ENCODE measurements around the gene EIF2AK2. TPM values are rescaled to one million over a fixed set of nuclear protein-coding genes. Genes with fewer than 3 reads are reported as not detected.

EIF2AK2 gene
- total RNA-seq, 3 donors from 2014 or later = 22.3 to 33.2 (median 23.5) TPM

- DNase-seq (ENCODE audit: low spot score in 2 of 2) = no peak
- Histone ChIP-seq H3K9me3 (no peaks in the 10 kb centered on the region), H3K4me3 (no peak overlapping the region), H3K27ac (no peak overlapping the region), H3K27me3 (no peaks in the 10 kb centered on the region), H3K4me1 (no peaks in the 10 kb centered on the region), H3K36me3 (no peaks in the 10 kb centered on the region)
- no peak for TF ChIP-seq POLR2AphosphoS5 (IDR thresholded peaks at IDR 0.05)
- TF ChIP-seq, protein P1, sequence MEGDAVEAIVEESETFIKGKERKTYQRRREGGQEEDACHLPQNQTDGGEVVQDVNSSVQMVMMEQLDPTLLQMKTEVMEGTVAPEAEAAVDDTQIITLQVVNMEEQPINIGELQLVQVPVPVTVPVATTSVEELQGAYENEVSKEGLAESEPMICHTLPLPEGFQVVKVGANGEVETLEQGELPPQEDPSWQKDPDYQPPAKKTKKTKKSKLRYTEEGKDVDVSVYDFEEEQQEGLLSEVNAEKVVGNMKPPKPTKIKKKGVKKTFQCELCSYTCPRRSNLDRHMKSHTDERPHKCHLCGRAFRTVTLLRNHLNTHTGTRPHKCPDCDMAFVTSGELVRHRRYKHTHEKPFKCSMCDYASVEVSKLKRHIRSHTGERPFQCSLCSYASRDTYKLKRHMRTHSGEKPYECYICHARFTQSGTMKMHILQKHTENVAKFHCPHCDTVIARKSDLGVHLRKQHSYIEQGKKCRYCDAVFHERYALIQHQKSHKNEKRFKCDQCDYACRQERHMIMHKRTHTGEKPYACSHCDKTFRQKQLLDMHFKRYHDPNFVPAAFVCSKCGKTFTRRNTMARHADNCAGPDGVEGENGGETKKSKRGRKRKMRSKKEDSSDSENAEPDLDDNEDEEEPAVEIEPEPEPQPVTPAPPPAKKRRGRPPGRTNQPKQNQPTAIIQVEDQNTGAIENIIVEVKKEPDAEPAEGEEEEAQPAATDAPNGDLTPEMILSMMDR (IDR thresholded peaks at IDR 0.05) = no peak
- TF ChIP-seq POLR2A (IDR thresholded peaks at IDR 0.05) = no peak
- intact Hi-C loops (cut with DNase I; ENCODE audit: low total_unique reads) = no loop called here
These were observed 25.2 kb upstream of the EIF2AK2 start for GRCh38 chr2:37181726-37182684.

- H3K4me1 ChIP-seq = no peaks in the 10 kb centered on the region
- DNase-seq (ENCODE audit: low spot score in 2 of 2) = no peak
- intact Hi-C loops (cut with DNase I; ENCODE audit: low total_unique reads) = no loop called here
- TF ChIP-seq, protein P1 (IDR thresholded peaks at IDR 0.05) = no peak
- TF ChIP-seq POLR2A (IDR thresholded peaks at IDR 0.05) (no peak), POLR2AphosphoS5 (IDR thresholded peaks at IDR 0.05) (no peak)
- no peaks in the 10 kb centered on the region for H3K9me3 ChIP-seq
- H3K36me3 ChIP-seq = no peaks in the 10 kb centered on the region
- no peaks in the 10 kb centered on the region for H3K27me3 ChIP-seq
- H3K4me3 ChIP-seq = no peak overlapping the region
- peak overlapping the region; percentile 1 to 50 for H3K27ac ChIP-seq
These were observed 23.9 kb upstream of the EIF2AK2 start for GRCh38 chr2:37180640-37181039.

DNA sequence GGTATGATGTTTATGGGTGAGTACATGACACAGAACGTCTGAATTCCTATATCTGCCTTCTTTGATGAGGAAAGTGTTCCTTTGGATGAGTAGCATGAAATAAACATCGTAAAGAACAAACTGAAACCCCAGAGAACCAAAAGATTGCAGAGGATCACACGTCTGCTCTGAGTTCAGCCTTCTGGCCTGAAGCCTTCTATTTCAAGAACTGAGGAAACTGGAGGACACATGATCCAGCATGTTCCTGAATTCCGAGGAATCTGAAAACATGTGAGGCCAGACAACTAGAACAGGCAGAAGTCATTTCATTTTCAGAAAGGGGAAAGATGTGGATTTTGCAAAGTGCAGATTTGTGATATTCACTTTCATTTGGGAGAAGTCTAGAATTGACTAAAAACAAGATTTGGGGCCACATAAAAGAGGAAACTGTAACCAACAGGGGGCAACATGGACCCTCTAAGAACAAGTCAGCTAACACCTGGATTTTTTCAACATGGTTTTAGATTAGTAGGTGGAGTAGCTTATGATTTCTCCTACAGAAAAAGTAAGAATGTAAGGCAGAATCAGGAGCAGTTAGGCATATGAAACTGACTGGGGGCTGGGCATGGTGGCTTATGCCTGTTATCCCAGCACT is 23.3 kb upstream of the EIF2AK2 start:
- DNase-seq (ENCODE audit: low spot score in 2 of 2) = no peak
- H3K9me3 ChIP-seq = no peaks in the 10 kb centered on the region
- peak overlapping the region; percentile 1 to 69 for H3K27ac ChIP-seq
- no peak overlapping the region for H3K4me3 ChIP-seq
- H3K27me3 ChIP-seq = no peaks in the 10 kb centered on the region
- no peak for TF ChIP-seq POLR2AphosphoS5 (IDR thresholded peaks at IDR 0.05)
- TF ChIP-seq POLR2A (IDR thresholded peaks at IDR 0.05) = no peak
- TF ChIP-seq, protein P1 (IDR thresholded peaks at IDR 0.05) = no peak
- no peaks in the 10 kb centered on the region for H3K36me3 ChIP-seq
- no peaks in the 10 kb centered on the region for H3K4me1 ChIP-seq
- intact Hi-C loops (cut with DNase I; ENCODE audit: low total_unique reads) = no loop called here

DNA sequence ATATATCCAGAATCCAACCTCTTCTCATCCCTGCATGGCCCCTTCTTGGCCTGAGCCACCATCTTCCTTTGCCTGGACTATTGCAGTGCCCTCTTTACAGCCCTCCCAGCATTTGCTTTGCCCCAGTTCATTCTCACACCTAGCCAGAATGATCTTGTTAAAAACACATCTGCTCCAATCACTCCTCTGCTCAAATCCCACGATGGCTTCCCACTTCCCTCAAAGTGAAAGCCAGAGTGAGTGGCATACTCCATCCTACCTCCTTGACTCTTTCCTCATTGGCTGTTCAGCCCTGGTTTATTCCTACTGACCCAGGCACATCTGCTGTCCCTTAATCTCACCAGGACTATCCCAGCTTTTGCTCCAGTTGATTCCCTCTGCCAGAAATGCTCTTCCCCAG is 17.0 kb upstream of the EIF2AK2 start:
- Histone ChIP-seq H3K36me3 (no peaks in the 10 kb centered on the region), H3K4me3 (no peak overlapping the region), H3K9me3 (no peaks in the 10 kb centered on the region), H3K4me1 (no peaks in the 10 kb centered on the region), H3K27me3 (no peaks in the 10 kb centered on the region), H3K27ac (no peak overlapping the region)
- DNase-seq (ENCODE audit: low spot score in 2 of 2) = no peak
- intact Hi-C loops (cut with DNase I; ENCODE audit: low total_unique reads) = no loop called here
- no peak for TF ChIP-seq POLR2A (IDR thresholded peaks at IDR 0.05)

DNA sequence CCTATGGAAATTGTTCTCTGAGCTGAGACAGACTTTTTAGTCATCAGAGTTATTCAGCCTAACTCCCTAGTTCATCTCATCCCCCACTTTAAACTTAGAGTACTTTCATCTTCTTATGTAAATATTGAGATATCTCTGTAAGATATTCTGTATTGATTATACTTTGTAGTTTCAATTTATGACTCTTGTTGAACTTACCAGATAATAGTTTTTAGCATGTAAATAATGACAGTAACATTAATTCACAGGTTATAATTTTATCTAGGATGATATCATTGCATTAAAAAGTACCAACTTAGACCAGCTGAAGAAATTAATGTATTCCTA is 14.8 kb upstream of the EIF2AK2 start:
- Histone ChIP-seq H3K27me3 (no peaks in the 10 kb centered on the region), H3K4me3 (no peak overlapping the region), H3K27ac (no peak overlapping the region), H3K9me3 (no peaks in the 10 kb centered on the region), H3K4me1 (no peaks in the 10 kb centered on the region), H3K36me3 (no peaks in the 10 kb centered on the region)
- no peak for TF ChIP-seq POLR2AphosphoS5 (IDR thresholded peaks at IDR 0.05)
- TF ChIP-seq, protein P1 (IDR thresholded peaks at IDR 0.05) = no peak
- no peak for TF ChIP-seq POLR2A (IDR thresholded peaks at IDR 0.05)
- DNase-seq (ENCODE audit: low spot score in 2 of 2) = no peak
- intact Hi-C loops (cut with DNase I; ENCODE audit: low total_unique reads) = no loop called here

Measured in breast epithelium (tissue), 4 donors.